ENCODE results near the gene ATG10.
A peak's percentile ranks its signal among the peaks of the same experiment; 100 is the strongest.
"Not testable (repeated sequence)": the region's sequence is repeated elsewhere in the genome, so short reads cannot be mapped to it uniquely, and the experiment has no call there.

Gene ATG10

DNA sequence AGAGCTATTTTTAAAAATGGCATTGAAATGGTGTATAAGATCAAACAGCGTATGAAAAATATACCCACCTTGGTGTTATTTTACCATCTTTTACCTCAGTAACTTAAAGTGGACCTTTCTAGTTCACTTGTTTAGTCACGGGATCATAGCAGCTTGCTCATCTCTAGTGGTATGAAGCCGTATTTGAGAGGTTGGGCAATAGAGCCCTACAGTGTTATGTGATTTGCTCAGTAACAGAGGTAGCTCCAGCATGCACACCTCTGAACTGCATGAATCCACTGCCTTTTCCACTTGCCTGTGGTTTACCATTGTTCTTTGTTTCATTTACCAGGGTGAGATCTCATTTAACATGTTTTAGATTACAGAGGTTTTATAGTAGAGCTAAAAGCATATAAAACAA is 134.4 kb downstream of the ATG10 start:
- ChIA-PET CTCF (interaction anchor here (0.6 to 2.3 kb wide), 7 partner anchors 11 to 743 kb away, joined by 3 to 20 read pairs (median 5); no protein-coding TSS in a partner anchor), POLR2A (ENCODE audit: low non-redundant PET) (no interaction called here)
- H3K27ac ChIP-seq: no peak overlapping the region
- TF ChIP-seq, protein P1, sequence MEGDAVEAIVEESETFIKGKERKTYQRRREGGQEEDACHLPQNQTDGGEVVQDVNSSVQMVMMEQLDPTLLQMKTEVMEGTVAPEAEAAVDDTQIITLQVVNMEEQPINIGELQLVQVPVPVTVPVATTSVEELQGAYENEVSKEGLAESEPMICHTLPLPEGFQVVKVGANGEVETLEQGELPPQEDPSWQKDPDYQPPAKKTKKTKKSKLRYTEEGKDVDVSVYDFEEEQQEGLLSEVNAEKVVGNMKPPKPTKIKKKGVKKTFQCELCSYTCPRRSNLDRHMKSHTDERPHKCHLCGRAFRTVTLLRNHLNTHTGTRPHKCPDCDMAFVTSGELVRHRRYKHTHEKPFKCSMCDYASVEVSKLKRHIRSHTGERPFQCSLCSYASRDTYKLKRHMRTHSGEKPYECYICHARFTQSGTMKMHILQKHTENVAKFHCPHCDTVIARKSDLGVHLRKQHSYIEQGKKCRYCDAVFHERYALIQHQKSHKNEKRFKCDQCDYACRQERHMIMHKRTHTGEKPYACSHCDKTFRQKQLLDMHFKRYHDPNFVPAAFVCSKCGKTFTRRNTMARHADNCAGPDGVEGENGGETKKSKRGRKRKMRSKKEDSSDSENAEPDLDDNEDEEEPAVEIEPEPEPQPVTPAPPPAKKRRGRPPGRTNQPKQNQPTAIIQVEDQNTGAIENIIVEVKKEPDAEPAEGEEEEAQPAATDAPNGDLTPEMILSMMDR (conservative IDR thresholded peaks at IDR 0.05; ENCODE audit: low read depth): no peak
- no peak for DNase-seq (ENCODE audit: low spot score)

DNA sequence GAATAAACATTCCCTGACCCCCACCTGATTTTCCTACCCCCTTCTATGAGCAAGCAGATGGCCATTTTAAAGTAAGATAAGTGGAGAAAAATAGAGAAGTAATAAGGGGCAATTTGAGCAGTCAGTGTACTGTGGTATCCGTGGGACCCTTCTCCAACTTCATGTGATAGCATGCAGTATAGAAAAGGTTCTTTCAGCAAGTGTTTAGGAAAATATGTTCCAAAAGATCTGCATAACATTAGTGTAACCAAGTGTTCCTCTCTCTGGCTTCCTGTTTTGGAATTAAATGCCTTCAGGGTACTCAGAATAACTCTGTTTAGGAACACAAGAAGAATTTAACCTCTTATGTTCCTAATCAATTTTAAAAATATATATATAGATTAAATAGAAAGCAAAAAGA is 134.9 kb downstream of the ATG10 start:
- TF ChIP-seq, protein P1 (conservative IDR thresholded peaks at IDR 0.05; ENCODE audit: low read depth): no peak
- no peak overlapping the region for H3K27ac ChIP-seq
- POLR2A ChIA-PET (ENCODE audit: low non-redundant PET): interaction anchor here (0.6 kb wide), 1 partner anchor 255 kb away, joined by 3 read pairs; no protein-coding TSS in a partner anchor
- no peak for DNase-seq (ENCODE audit: low spot score)
- CTCF ChIA-PET: interaction anchor here (0.6 to 2.3 kb wide), 12 partner anchors 11 to 744 kb away, joined by 3 to 20 read pairs (median 4); no protein-coding TSS in a partner anchor

DNA sequence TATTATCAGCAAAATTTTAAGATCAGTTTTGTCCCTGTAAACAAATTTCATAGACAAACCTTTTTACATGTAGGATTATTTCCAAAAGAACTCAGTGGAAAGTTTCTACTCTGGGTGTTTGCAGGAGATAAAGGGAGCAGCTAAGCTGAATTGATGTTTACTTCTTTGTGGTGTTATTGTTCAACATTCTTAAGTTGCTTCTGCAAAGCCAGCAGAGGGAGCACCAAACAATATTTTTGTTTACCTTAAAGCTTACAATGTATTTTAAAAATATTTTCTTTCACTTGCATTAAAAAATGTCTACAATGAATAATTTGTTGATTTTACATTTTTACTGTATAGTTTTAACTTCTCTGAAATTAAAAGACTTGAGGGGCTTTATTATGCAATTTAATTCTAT is 135.4 kb downstream of the ATG10 start:
- POLR2A ChIA-PET (ENCODE audit: low non-redundant PET): interaction anchor here (0.6 kb wide), 1 partner anchor 255 kb away, joined by 3 read pairs; no protein-coding TSS in a partner anchor
- CTCF ChIA-PET: interaction anchor here (0.5 to 2.3 kb wide), 13 partner anchors 11 to 744 kb away, joined by 3 to 20 read pairs (median 3); no protein-coding TSS in a partner anchor
- peak; percentile 13 for DNase-seq (ENCODE audit: low spot score)
- TF ChIP-seq, protein P1 (conservative IDR thresholded peaks at IDR 0.05; ENCODE audit: low read depth): peak; percentile 67
- H3K27ac ChIP-seq: no peak overlapping the region

DNA sequence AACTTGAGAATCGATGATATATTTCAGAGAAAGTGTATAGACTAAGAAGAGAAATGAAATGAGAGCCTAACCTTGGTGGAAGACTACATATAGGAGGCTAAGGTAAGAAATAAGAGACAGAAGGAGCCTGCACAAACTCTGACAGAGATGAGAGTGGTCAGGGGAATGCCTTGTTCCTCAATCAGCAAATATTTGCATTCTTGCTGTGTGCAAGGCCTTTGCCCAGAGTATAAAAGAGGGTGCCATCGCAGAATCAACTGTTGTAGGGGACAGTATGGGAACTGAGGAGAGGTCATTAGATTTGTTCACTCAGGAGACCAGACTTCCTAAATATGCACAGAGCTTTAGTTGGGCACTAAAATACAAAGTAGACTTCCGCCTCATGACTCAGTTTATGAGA is 137.2 kb downstream of the ATG10 start:
- POLR2A ChIA-PET (ENCODE audit: low non-redundant PET): no interaction called here

DNA sequence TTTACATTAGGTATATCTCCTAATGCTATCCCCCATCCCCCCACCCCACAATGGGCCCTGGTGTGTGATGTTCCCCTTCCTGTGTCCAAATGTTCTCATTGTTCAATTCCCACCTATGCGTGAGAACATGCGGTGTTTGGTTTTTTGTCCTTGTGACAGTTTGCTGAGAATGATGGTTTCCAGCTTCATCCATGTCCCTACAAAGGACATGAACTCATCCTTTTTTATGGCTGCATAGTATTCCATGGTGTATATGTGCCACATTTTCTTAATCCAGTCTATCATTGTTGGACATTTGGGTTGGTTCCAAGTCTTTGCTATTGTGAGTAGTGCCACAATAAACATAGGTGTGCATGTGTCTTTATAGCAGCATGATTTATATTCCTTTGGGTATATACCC is 138.1 kb downstream of the ATG10 start:
- DNase-seq (ENCODE audit: low spot score); H3K27ac ChIP-seq; POLR2A ChIA-PET (ENCODE audit: low non-redundant PET); CTCF ChIA-PET: not testable (repeated sequence)

More for the DNA sequence above, 137.2 kb downstream of the ATG10 start:
- DNase-seq (ENCODE audit: low spot score): no peak
- TF ChIP-seq, protein P1 (conservative IDR thresholded peaks at IDR 0.05; ENCODE audit: low read depth): no peak
- H3K27ac ChIP-seq: no peak overlapping the region
- CTCF ChIA-PET: interaction anchor here (0.7 to 1.0 kb wide), 4 partner anchors 12 to 868 kb away, joined by 3 to 4 read pairs (median 3); no protein-coding TSS in a partner anchor

DNA sequence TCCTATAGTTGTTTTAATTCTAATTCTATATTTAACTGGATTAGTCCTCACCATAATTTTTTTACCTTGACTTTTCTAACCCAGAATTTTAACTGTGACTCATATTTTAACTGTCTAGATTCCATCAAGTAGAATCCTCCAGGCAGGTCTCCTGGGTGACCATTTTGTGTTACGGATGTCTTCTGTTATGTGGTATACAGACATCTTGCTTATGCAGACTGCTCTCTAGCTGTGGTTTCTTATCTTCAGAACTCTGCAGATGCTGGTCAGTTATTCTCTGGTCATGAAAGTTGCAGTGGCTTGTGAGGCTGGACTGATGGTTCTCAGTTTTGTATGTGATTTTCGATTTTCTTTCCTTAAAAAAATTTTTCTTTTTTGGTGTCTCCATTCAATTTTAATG is 139.4 kb downstream of the ATG10 start:
- no peak overlapping the region for H3K27ac ChIP-seq
- no peak for DNase-seq (ENCODE audit: low spot score)
- TF ChIP-seq, protein P1 (conservative IDR thresholded peaks at IDR 0.05; ENCODE audit: low read depth): no peak
- POLR2A ChIA-PET (ENCODE audit: low non-redundant PET): no interaction called here
- CTCF ChIA-PET: interaction anchor here (0.5 kb wide), 1 partner anchor 15 kb away, joined by 3 read pairs; no protein-coding TSS in a partner anchor

DNA sequence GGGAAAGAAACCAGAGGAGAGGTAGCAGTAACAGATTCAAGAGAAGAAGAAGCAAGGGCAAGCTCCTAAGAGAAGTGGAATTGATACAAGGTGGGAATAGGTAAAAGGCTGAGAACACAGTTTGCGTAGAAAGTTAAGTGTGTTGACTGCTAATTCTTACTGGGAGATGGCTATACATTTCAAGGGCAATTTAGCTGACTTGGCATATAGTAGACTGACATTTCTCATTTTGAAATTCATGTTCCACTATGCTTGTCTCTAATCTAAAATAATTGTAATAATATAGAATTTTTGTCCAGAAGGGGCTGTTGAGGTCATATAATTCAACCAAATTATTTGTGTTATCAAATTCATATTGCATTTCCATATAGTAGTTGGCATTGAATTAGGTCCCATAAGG is 144.0 kb downstream of the ATG10 start:
- H3K27ac ChIP-seq: no peak overlapping the region
- TF ChIP-seq, protein P1 (conservative IDR thresholded peaks at IDR 0.05; ENCODE audit: low read depth): no peak
- DNase-seq (ENCODE audit: low spot score): no peak
- ChIA-PET CTCF (interaction anchor here (0.6 kb wide), 2 partner anchors 239 to 381 kb away, joined by 3 read pairs; no protein-coding TSS in a partner anchor), POLR2A (ENCODE audit: low non-redundant PET) (no interaction called here)

Data from RWPE1 (cell line).